K562 (cell line): ENCODE measurements around the gene TP73. TPM values are rescaled to one million over a fixed set of nuclear protein-coding genes. Genes with fewer than 3 reads are reported as not detected.

Experiments
- ATAC-seq: fragments of 200-7000 bp; cut with Tn5 transposase; 3 replicates; pipeline ENCODE4 v1.9.1; 2020; ENCODE audit warnings: moderate library complexity
- BruUV-seq: library from RNA; stranded (reverse); fragments of 400-500 nt; replicated peaks from 2 replicates; lab custom pipeline; 2021; lab: Mats Ljungman, UMichigan
- CTCF ChIA-PET: fragments of 300-600 bp; formaldehyde crosslinking; extraction: SDS; loops from one replicate; lab custom pipeline; 2021; ENCODE audit warnings: low intra/inter-chr PET ratio; lab: Yijun Ruan, JAX
- POLR2A ChIA-PET: fragments of 300-600, 350-650 bp; sonication (Branson Sonifier 250); formaldehyde crosslinking; extraction: SDS; loops from one replicate; lab custom pipeline; 2021; ENCODE audit warnings: antibody characterized with exemption, inconsistent platforms; lab: Yijun Ruan, JAX
- DNase-seq, 4 experiments: peaks; one replicate each; pipeline versions ENCODE4 v3.0.0 to v3.0.0-alpha.2; 2011 to 2018; ENCODE audit warnings: low spot score in 3 of 4, mixed read lengths in 3 of 4; ENCODE audit errors: extremely low read depth in 1 of 4
- FAIRE-seq: peaks from 2 replicates; lab custom pipeline; 2011; peaks lifted over from hg19 to GRCh38; lab: Jason Lieb, UNC
- H2AFZ ChIP-seq: 2 replicates; pipeline ENCODE4 v1.6.0; 2011; ENCODE audit warnings: low read depth, low read length, control low read depth, inconsistent platforms
- H3K27ac ChIP-seq: fragments of 200-600 bp; 3 replicates; pipeline ENCODE4 v1.8.0; 2011; ENCODE audit warnings: low read depth, mild to moderate bottlenecking, control low read depth, inconsistent platforms, low read length, moderate library complexity, mixed read lengths; ENCODE audit errors: extremely low read depth
- H3K27me3 ChIP-seq, 2 experiments: fragments of 300-600 bp in 1 of 2; 2 replicates in 1 of 2; 3 replicates in 1 of 2; pipeline versions ENCODE4 v1.6.0 to v1.8.0; 2011; ENCODE audit warnings: inconsistent platforms in 2 of 2, low read length in 2 of 2, mild to moderate bottlenecking in 1 of 2, mixed read lengths in 1 of 2, moderate library complexity in 1 of 2; ENCODE audit not compliant: control insufficient read depth in 2 of 2, insufficient read depth in 2 of 2
- H3K36me3 ChIP-seq: fragments of 300-600 bp; 3 replicates; pipeline ENCODE4 v1.8.0; 2011; ENCODE audit warnings: mild to moderate bottlenecking, low read length, inconsistent platforms; ENCODE audit not compliant: control insufficient read depth, insufficient read depth
- H3K4me1 ChIP-seq, 2 experiments: fragments of 200-600 bp in 1 of 2; replicated peaks in 1 of 2; 2 replicates in 1 of 2; 3 replicates in 1 of 2; pipeline versions ENCODE4 v1.5.1 to v1.8.0; 2011; ENCODE audit warnings: inconsistent platforms in 2 of 2, low read length in 2 of 2, mild to moderate bottlenecking in 1 of 2, mixed read lengths in 1 of 2, moderate library complexity in 1 of 2; ENCODE audit not compliant: control insufficient read depth in 2 of 2, insufficient read depth in 2 of 2
- H3K4me2 ChIP-seq: 2 replicates; pipeline ENCODE4 v1.6.1; 2011; ENCODE audit warnings: low read length, control low read depth, inconsistent platforms, mixed read lengths; ENCODE audit not compliant: insufficient read depth
- H3K4me3 ChIP-seq: fragments of 200-600 bp; sonication (generic), shearing (Covaris generic); 2 replicates; pipeline ENCODE4 v1.5.1; 2016; ENCODE audit warnings: control low read depth, inconsistent platforms
- H3K79me2 ChIP-seq: fragments of 200-600 bp; 3 replicates; pipeline ENCODE4 v1.8.0; 2011; ENCODE audit warnings: low read length, inconsistent platforms; ENCODE audit not compliant: control insufficient read depth, insufficient read depth
- H3K9ac ChIP-seq, 2 experiments: 2 replicates each; pipeline versions ENCODE4 v1.6.0 to v1.6.1; 2011; ENCODE audit warnings: low read depth in 2 of 2, low read length in 2 of 2, control low read depth in 1 of 2, inconsistent platforms in 1 of 2, mild to moderate bottlenecking in 1 of 2, mixed read lengths in 1 of 2; ENCODE audit not compliant: insufficient read depth in 1 of 2
- H3K9me1 ChIP-seq: one replicate; pipeline ENCODE4 v1.6.0; 2011; ENCODE audit warnings: inconsistent platforms, mild to moderate bottlenecking, low read length, moderate library complexity; ENCODE audit not compliant: control insufficient read depth, insufficient read depth
- H3K9me3 ChIP-seq: replicated peaks from 2 replicates; pipeline ENCODE4 v1.5.1; 2011; ENCODE audit warnings: low read depth, low read length, inconsistent platforms; ENCODE audit not compliant: control insufficient read depth, insufficient read depth
- H4K20me1 ChIP-seq: replicated peaks from 2 replicates; pipeline ENCODE4 v1.6.1; 2011; ENCODE audit warnings: low read length, inconsistent platforms, mixed read lengths; ENCODE audit not compliant: control insufficient read depth, insufficient read depth
- CREB5 ChIP-seq: fragments of 250-450 bp; sonication (Bioruptor Pico); IDR thresholded peaks from 2 replicates; pipeline ENCODE4 v1.5.0; 2020; ENCODE audit warnings: mild to moderate bottlenecking
- ELK1 ChIP-seq: sonication (generic); formaldehyde crosslinking; IDR thresholded peaks from 2 replicates; pipeline ENCODE4 v1.8.1; 2022; ENCODE audit warnings: missing genetic modification reagents
- HIVEP1 ChIP-seq: fragments of 250-450 bp; sonication (Bioruptor Pico); IDR thresholded peaks from 2 replicates; pipeline ENCODE4 v1.4.0; 2020; ENCODE audit warnings: mild to moderate bottlenecking
- TAF15 ChIP-seq: fragments of 200-400 bp; formaldehyde crosslinking; IDR thresholded peaks from 2 replicates; pipeline ENCODE4 v1.6.1; 2017; ENCODE audit warnings: mild to moderate bottlenecking, low read depth, low read length, moderate library complexity
- ZNF146 ChIP-seq: IDR thresholded peaks from one replicate; pipeline ENCODE4 v1.6.1; 2018; ENCODE audit warnings: missing compliant biosample characterization; ENCODE audit not compliant: unreplicated experiment
- WGBS: fragments of 100-300 bp; shearing (Covaris generic); methylation state at CpG from one replicate; pipeline ENCODE4 v1.1.6; 2016; ENCODE audit warnings: low coverage, mixed read lengths; ENCODE audit not compliant: insufficient coverage; ENCODE audit errors: missing lambda C conversion rate; 5-methylcytosine and 5-hydroxymethylcytosine counted together
- in situ Hi-C: fragments of 300-500 bp; cut with MboI; formaldehyde crosslinking; loops from 4 replicates; pipeline ENCODE4 v1.15.0; 2018; ENCODE audit warnings: inconsistent platforms, mixed read lengths
- intact Hi-C: fragments of 100-400 bp; cut with micrococcal nuclease; formaldehyde crosslinking; loops from 2 replicates; pipeline ENCODE4 v1.14.2; 2022
- polyA plus RNA-seq, 8 experiments: library from polyadenylated mRNA; depleted of rRNA in 4 of 8; stranded (reverse) in 5 of 8; unstranded in 3 of 8; fragments of >200 nt; fragmentation: Nextera tagmentation in 2 of 8; fragmentation: Illumina TruSeq in 1 of 8; extraction: Ambion mirVana in 2 of 8; extraction: Trizol in 1 of 8; gene quantifications; 2 replicates each; pipeline versions ENCODE4 v1.2.1 to v1.2.3, GENCODE V29; 2011 to 2014; ENCODE audit warnings: inconsistent platforms in 1 of 8, missing spikeins in 1 of 8
- total RNA-seq, 7 experiments: library from RNA; depleted of rRNA in 6 of 7; stranded (reverse); fragments of >200 nt in 6 of 7; fragmentation: Illumina TruSeq in 2 of 7; extraction: Trizol in 2 of 7; gene quantifications; 2 replicates each; pipeline versions ENCODE4 v1.2.1 to v1.2.3, GENCODE V29; 2011 to 2021; ENCODE audit warnings: low replicate concordance in 1 of 7

The TP73 gene
- total and polyA plus RNA-seq, 9 of the 15 experiments (the other 6 are each of a cell fraction or from before 2014, with no cell fraction given): 0.07 to 1.6 (median 0.40) TPM; not detected in 2

GRCh38 chr1:3669421-3669821, 17.1 kb downstream of the TP73 start:
- POLR2A ChIA-PET: interaction anchor here (0.5 to 2.4 kb wide), 5 partner anchors 8 to 1823 kb away, joined by 3 to 7 read pairs (median 4); no protein-coding TSS in a partner anchor
- Histone ChIP-seq H3K4me3 (no peak overlapping the region), H2AFZ (no peak overlapping the region), H3K27ac (no peak overlapping the region), H3K4me1 (peaks cover 3 to 50% of the 10 kb centered on the region in 2 experiments; a peak in 3 of 5 replicates), H3K9ac (no peak overlapping the region), H3K27me3 (peaks cover 45 to 66% of the 10 kb centered on the region in 2 experiments; a peak in 4 of 5 replicates), H3K9me1 (peaks cover 4% of the 10 kb centered on the region), H3K9me3 (no peaks in the 10 kb centered on the region), H3K36me3 (no peaks in the 10 kb centered on the region), H3K4me2 (no peak overlapping the region), H4K20me1 (peaks cover 51% of the 10 kb centered on the region), H3K79me2 (no peaks in the 10 kb centered on the region)
- CTCF ChIA-PET: no interaction called here
- intact Hi-C loops (no loop called here), in situ Hi-C loops (no loop called here)
- no TSS peak for BruUV-seq
- DNase-seq (no peak), FAIRE-seq (no peak), ATAC-seq (no peak)
- TF ChIP-seq CREB5 (no peak), ZNF146 (CRISPR knock-in tag) (no peak), TAF15 (no peak), ELK1 (no peak), HIVEP1 (no peak)
- WGBS: 15% methylated on average over 13 of the region's 14 CpGs
